Nephron progenitor cell (in vitro differentiated cells): ENCODE data around the gene C1QTNF1.

Experiments used
- DNase-seq: peaks from one replicate; pipeline ENCODE4 v3.0.0; 2021
- H3K27ac Mint-ChIP-seq: 2 replicates; pipeline ENCODE4 v1.8.0; 2021; ENCODE audit warnings: mild to moderate bottlenecking, moderate library complexity, mixed read lengths
- H3K27me3 Mint-ChIP-seq: 2 replicates; pipeline ENCODE4 v1.8.0; 2021; ENCODE audit warnings: mild to moderate bottlenecking, low read depth, mixed read lengths; ENCODE audit not compliant: poor library complexity
- H3K36me3 Mint-ChIP-seq: 2 replicates; pipeline ENCODE4 v1.8.0; 2021; ENCODE audit warnings: low read depth, mixed read lengths
- H3K4me1 Mint-ChIP-seq: 2 replicates; pipeline ENCODE4 v1.8.0; 2021; ENCODE audit warnings: mixed read lengths
- H3K4me3 Mint-ChIP-seq: 2 replicates; pipeline ENCODE4 v1.8.0; 2021; ENCODE audit warnings: mild to moderate bottlenecking, moderate library complexity, mixed read lengths
- H3K9me3 Mint-ChIP-seq: 2 replicates; pipeline ENCODE4 v1.8.0; 2021; ENCODE audit warnings: mild to moderate bottlenecking, moderate library complexity, mixed read lengths
- TF ChIP-seq, protein P1 (sequence below): fragments of 200-600 bp; sonication (generic); IDR thresholded peaks from 2 replicates; pipeline ENCODE4 v1.5.0; 2021; ENCODE audit warnings: antibody characterized with exemption

C1QTNF1 gene

DNA sequence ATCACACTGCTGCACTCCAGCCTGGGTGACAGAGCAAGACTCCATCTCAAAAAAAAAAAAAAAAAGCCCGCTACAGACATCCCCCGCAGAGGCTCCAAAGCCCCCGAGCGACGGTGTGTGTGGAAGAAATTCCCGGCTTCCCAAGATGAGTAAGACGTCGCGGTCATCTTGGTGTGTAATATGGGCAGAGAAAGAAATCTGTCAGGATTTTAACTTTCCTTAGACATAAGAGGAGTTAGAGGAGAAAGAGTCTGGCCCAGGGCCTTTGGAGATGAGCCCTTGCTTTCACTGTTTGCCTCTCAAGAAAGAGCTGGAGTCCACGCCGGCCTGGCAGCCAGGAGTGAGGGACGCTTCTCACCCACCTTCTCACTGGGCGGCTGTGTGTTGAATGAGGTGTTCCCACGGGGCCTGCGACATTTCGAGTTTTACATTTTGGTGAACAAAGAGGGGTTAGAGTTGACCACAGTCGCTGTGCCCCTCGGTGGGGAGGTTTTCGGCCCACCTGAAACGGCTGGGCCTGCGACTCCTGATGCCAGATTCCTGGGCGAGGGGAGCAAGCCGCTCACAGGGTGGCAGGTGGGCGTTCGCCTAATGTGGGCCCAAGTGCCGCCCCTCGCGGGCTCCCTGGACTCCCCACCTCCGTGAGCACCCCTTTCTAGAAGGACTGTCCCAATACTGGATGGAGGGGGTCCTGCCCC, 17.9 kb downstream of the C1QTNF1 start:
- no peaks in the 10 kb centered on the region for H3K36me3 Mint-ChIP-seq
- H3K27me3 Mint-ChIP-seq: peaks cover 21% of the 10 kb centered on the region
- peaks cover 29% of the 10 kb centered on the region for H3K4me1 Mint-ChIP-seq
- no peaks in the 10 kb centered on the region for H3K9me3 Mint-ChIP-seq
- no peak for DNase-seq
- H3K4me3 Mint-ChIP-seq: no peak overlapping the region
- TF ChIP-seq, protein P1, sequence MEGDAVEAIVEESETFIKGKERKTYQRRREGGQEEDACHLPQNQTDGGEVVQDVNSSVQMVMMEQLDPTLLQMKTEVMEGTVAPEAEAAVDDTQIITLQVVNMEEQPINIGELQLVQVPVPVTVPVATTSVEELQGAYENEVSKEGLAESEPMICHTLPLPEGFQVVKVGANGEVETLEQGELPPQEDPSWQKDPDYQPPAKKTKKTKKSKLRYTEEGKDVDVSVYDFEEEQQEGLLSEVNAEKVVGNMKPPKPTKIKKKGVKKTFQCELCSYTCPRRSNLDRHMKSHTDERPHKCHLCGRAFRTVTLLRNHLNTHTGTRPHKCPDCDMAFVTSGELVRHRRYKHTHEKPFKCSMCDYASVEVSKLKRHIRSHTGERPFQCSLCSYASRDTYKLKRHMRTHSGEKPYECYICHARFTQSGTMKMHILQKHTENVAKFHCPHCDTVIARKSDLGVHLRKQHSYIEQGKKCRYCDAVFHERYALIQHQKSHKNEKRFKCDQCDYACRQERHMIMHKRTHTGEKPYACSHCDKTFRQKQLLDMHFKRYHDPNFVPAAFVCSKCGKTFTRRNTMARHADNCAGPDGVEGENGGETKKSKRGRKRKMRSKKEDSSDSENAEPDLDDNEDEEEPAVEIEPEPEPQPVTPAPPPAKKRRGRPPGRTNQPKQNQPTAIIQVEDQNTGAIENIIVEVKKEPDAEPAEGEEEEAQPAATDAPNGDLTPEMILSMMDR: no peak
- no peak overlapping the region for H3K27ac Mint-ChIP-seq

- DNase-seq: peak; percentile 58
- no peak overlapping the region for H3K27ac Mint-ChIP-seq
- H3K36me3 Mint-ChIP-seq: no peaks in the 10 kb centered on the region
- H3K4me1 Mint-ChIP-seq: peaks cover 29% of the 10 kb centered on the region
- H3K4me3 Mint-ChIP-seq: no peak overlapping the region
- peaks cover 21% of the 10 kb centered on the region for H3K27me3 Mint-ChIP-seq
- H3K9me3 Mint-ChIP-seq: no peaks in the 10 kb centered on the region
- TF ChIP-seq, protein P1: peak; percentile 57
Measured at GRCh38 chr17:79042421-79043190, 18.6 kb downstream of the C1QTNF1 start.

DNA sequence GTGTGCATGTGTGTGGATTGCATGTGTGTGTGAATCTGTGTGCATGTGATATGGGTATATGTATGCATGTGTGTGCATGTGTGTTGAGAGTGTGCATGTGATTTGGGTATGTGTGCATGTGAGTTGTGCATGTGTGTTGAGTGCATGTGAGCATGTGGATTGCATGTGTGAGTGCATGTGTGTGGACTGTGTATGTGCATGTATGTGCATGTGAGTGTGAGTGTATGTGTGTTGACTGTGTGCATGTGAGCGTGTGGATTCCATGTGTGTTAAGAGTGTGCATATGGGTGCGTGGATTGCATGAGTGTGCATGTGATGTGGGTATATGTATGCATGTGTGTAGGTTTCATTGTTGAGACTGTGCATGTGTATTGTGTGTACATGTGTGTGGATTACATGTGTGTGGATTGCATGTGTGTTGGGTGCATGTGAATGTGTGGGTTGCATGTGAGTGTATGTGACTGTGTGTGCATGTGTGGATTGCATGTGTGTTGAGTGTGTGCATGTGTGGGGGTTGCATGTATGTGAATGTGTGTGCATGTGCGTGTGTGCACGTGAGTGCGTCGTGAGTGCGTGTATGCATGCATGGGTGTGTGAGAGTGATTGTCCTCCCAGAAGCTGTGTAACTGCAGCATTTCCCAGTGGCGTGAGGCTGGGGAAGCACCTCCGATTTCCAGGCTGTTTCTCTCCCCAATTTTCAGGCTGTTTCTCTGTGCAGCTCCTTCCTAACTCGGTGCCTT, 19.4 kb downstream of the C1QTNF1 start:
- Mint-ChIP-seq H3K36me3 (no peaks in the 10 kb centered on the region), H3K4me1 (peaks cover 32% of the 10 kb centered on the region), H3K9me3 (no peaks in the 10 kb centered on the region), H3K27ac (no peak overlapping the region), H3K27me3 (peaks cover 21% of the 10 kb centered on the region), H3K4me3 (no peak overlapping the region)
- TF ChIP-seq, protein P1: no peak
- no peak for DNase-seq

DNA sequence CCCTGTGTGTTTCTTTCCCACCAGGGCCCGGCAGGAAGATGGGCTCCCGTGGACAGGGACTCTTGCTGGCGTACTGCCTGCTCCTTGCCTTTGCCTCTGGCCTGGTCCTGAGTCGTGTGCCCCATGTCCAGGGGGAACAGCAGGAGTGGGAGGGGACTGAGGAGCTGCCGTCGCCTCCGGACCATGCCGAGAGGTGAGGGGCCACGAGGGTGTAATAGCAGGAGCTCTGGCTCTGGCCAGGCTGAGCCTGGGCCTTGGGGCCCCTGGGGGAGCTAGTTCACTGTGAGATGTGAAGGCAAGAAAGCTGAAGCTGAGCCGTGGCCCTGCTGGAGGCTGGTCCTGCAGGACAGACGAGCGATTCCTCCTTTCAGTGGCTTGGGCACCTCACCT, 20.0 kb downstream of the C1QTNF1 start:
- Mint-ChIP-seq H3K36me3 (no peaks in the 10 kb centered on the region), H3K27me3 (peaks cover 21% of the 10 kb centered on the region), H3K4me3 (no peak overlapping the region), H3K4me1 (peaks cover 32% of the 10 kb centered on the region), H3K27ac (no peak overlapping the region), H3K9me3 (no peaks in the 10 kb centered on the region)
- no peak for DNase-seq
- TF ChIP-seq, protein P1: no peak

GRCh38 chr17:79044462-79044861, 20.5 kb downstream of the C1QTNF1 start:
- Mint-ChIP-seq H3K4me3 (no peak overlapping the region), H3K27me3 (peaks cover 21% of the 10 kb centered on the region), H3K27ac (no peak overlapping the region), H3K9me3 (no peaks in the 10 kb centered on the region), H3K4me1 (peaks cover 32% of the 10 kb centered on the region), H3K36me3 (no peaks in the 10 kb centered on the region)
- no peak for DNase-seq
- TF ChIP-seq, protein P1: no peak
